HPDE6-E6E7 (cell line): ENCODE data around the gene PSMD1.

ENCODE experiments used
- DNase-seq: peaks from one replicate; pipeline ENCODE4 v3.0.0; 2011; ENCODE audit warnings: missing footprints; ENCODE audit errors: extremely low spot score

PSMD1 gene

DNA sequence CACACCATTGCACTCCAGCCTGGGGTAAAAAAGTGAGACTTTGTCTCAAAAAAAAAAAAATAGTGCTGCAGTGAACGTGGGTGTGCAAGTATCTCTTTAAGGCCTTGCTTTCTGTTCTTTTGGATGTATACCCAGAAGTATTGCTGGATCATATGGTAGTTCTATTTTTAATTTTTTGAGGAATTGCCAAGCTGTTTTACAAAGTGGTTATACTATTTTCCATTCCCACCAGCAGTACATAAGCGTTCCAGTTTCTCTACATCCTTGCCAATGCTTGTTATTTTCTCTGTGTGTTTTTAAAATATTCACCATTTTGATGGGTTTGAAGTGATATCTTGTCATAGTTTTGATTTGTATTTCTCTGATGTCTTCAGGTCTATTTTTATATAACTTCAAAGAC, 154.8 kb downstream of the PSMD1 start:
- no peak for DNase-seq

DNA sequence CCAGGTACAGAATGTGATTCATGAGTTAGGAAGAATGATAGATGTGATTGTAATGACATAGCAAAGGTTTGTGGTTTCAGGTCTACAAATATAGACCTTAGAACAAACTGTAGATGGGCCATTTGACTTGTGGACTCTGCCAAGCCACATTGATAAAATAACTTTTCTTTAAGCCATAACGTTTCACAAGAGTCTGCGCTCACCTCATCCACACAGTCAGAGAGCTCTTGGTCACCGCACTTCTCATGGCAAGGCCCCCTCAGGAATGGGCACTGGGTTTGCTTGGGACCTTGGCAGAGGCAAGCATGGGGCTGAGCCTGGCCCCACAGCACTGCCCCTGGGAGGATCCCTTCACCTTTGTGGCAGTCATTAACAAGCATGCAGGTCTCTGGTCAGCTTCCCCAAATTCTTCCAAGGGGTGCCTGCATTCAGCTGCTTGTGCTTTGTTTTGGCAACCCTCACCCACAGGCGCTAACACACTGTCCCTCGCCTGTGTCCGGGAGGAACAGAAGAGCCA, 155.7 kb downstream of the PSMD1 start:
- no peak for DNase-seq

GRCh38 chr2:231213931-231214642, 157.4 kb downstream of the PSMD1 start:
- DNase-seq = no peak

- no peak for DNase-seq
These were observed 161.7 kb downstream of the PSMD1 start for GRCh38 chr2:231218366-231218765.

GRCh38 chr2:231219289-231219688, 162.6 kb downstream of the PSMD1 start:
- no peak for DNase-seq

DNA sequence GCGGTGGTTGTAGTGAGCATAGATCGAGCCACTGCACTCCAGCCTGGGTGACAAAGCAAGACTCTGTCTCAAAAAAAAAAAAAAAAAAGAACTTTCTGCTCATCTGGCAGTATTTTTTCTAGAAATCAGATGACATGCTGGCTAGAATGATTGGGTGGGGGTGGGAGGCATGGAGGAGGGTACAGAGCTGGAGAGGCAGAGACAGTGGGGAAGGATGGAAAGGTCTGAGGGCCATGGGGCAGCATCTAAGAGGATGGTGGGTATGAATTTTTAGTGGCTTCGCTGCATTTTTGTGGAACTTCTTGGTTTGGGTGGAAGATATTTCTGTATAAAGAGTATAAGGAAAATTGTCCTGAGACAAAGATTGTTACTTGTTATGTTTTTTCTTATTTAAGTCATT, 165.1 kb downstream of the PSMD1 start:
- DNase-seq = no peak
